Uterus (tissue), 4 donors: ENCODE results near the gene SLC44A4. TPM values are rescaled to one million over a fixed set of nuclear protein-coding genes. Genes with fewer than 3 reads are reported as not detected.

Experiments used
- DNase-seq, 2 donors: peaks; one replicate each; pipeline ENCODE4 v3.0.0-alpha.2; 2019 to 2020
- H3K27ac ChIP-seq, 2 donors: fragments of 200-600 bp; sonication (generic); 1 replicate in 1 of 2; 2 replicates in 1 of 2; pipeline ENCODE4 v1.5.1; 2016 to 2018
- H3K27me3 ChIP-seq, 2 donors: fragments of 200-600 bp; sonication (generic); one replicate each; pipeline ENCODE4 v1.5.1; 2018 to 2019; ENCODE audit warnings: control low read depth in 1 of 2
- H3K36me3 ChIP-seq, 2 donors: fragments of 200-600 bp; sonication (generic); one replicate each; pipeline ENCODE4 v1.5.1; 2019; ENCODE audit warnings: control low read depth in 1 of 2
- H3K4me1 ChIP-seq, 2 donors: fragments of 200-600 bp; sonication (generic); one replicate each; pipeline ENCODE4 v1.5.1; 2018 to 2019; ENCODE audit warnings: control low read depth in 1 of 2
- H3K4me3 ChIP-seq, 2 donors: fragments of 200-600 bp; sonication (generic); 1 replicate in 1 of 2; 2 replicates in 1 of 2; pipeline ENCODE4 v1.5.1; 2018 to 2019; ENCODE audit warnings: mild to moderate bottlenecking in 1 of 2
- H3K9me3 ChIP-seq, 2 donors: fragments of 200-600 bp; sonication (generic); one replicate each; pipeline ENCODE4 v1.5.1; 2019; ENCODE audit warnings: control low read depth in 1 of 2
- CTCF ChIP-seq, 4 experiments: fragments of 200-600 bp in 2 of 4; fragments of 450-650 bp in 2 of 4; sonication (generic) in 2 of 4; IDR thresholded peaks; one replicate each; pipeline ENCODE4 v1.5.1; 2016 to 2019; ENCODE audit warnings: antibody characterized with exemption in 4 of 4, mild to moderate bottlenecking in 2 of 4, moderate library complexity in 1 of 4
- POLR2A ChIP-seq, 2 donors: fragments of 450-650 bp; IDR thresholded peaks; one replicate each; pipeline ENCODE4 v1.6.1; 2016; ENCODE audit warnings: antibody characterized with exemption in 2 of 2, mild to moderate bottlenecking in 1 of 2, moderate library complexity in 1 of 2
- intact Hi-C: fragments of 100-400 bp; cut with DNase I; formaldehyde crosslinking; loops from one replicate; pipeline ENCODE4 v1.15.1; 2023; ENCODE audit warnings: low total_unique reads
- total RNA-seq, 4 donors: library from RNA; depleted of rRNA in 3 of 4; stranded (reverse); fragments of >200 nt in 3 of 4; gene quantifications; one replicate each; pipeline versions ENCODE4 v1.1.0 to v1.2.4, GENCODE V29; 2014 to 2023
- donor health status: DM: yes; HTN: yes; CAD: no.

The SLC44A4 gene
- total RNA-seq, 4 donors from 2014 or later = 5.0 to 46.1 (median 5.8) TPM

GRCh38 chr6:31897612-31898382 is 19.0 kb upstream of the SLC44A4 start, which contains the start of gene EHMT2:
TSS of gene EHMT2 (minus strand) at chr6:31897698. CDS start at chr6:31897677, 21 bp downstream.
- intact Hi-C loops = no loop called here
- H3K9me3 ChIP-seq = no peaks in the 10 kb centered on the region
- peak within 1 kb of the TSS; percentile 63 to 94 for H3K4me3 ChIP-seq
- H3K27me3 ChIP-seq = no peaks in the 10 kb centered on the region
- peaks cover 0 to 7% of the 10 kb centered on the region in 2 donors for H3K4me1 ChIP-seq
- peak; percentile 81 to 86 for DNase-seq
- H3K27ac ChIP-seq = peak within 1 kb of the TSS; percentile 84 to 97
- H3K36me3 ChIP-seq = no peaks in the 10 kb centered on the region
- TF ChIP-seq CTCF (IDR thresholded peaks at IDR 0.05) (peak in 3 of 4 experiments; percentile 23 to 70 (median 59)), POLR2A (IDR thresholded peaks at IDR 0.05) (peak; percentile 77 to 79)

GRCh38 chr6:31896856-31897611 is 18.2 kb upstream of the SLC44A4 start:
- H3K9me3 ChIP-seq = no peaks in the 10 kb centered on the region
- H3K4me1 ChIP-seq = peaks cover 0 to 5% of the 10 kb centered on the region in 2 donors
- intact Hi-C loops = no loop called here
- H3K27ac ChIP-seq = peak overlapping the region; percentile 84 to 97
- peak in 1 of 2 donors; percentile 45 for DNase-seq
- no peaks in the 10 kb centered on the region for H3K27me3 ChIP-seq
- TF ChIP-seq CTCF (IDR thresholded peaks at IDR 0.05) (no peak), POLR2A (IDR thresholded peaks at IDR 0.05) (no peak)
- no peaks in the 10 kb centered on the region for H3K36me3 ChIP-seq
- peak overlapping the region; percentile 63 to 94 for H3K4me3 ChIP-seq

GRCh38 chr6:31896493-31896855 is 17.7 kb upstream of the SLC44A4 start:
- Histone ChIP-seq H3K27ac (peak overlapping the region; percentile 84 to 97), H3K36me3 (no peaks in the 10 kb centered on the region), H3K4me3 (peak overlapping the region in 1 of 2 donors; percentile 63), H3K27me3 (no peaks in the 10 kb centered on the region), H3K4me1 (peaks cover 0 to 5% of the 10 kb centered on the region in 2 donors), H3K9me3 (no peaks in the 10 kb centered on the region)
- peak in 1 of 2 donors; percentile 20 for DNase-seq
- intact Hi-C loops = no loop called here
- no peak for TF ChIP-seq POLR2A (IDR thresholded peaks at IDR 0.05)
- TF ChIP-seq CTCF (IDR thresholded peaks at IDR 0.05) = no peak

- Histone ChIP-seq H3K4me1 (no peaks in the 10 kb centered on the region), H3K36me3 (no peaks in the 10 kb centered on the region), H3K27me3 (no peaks in the 10 kb centered on the region), H3K4me3 (no peak overlapping the region), H3K27ac (peak overlapping the region in 1 of 2 donors; percentile 38), H3K9me3 (no peaks in the 10 kb centered on the region)
- no peak for TF ChIP-seq POLR2A (IDR thresholded peaks at IDR 0.05)
- intact Hi-C loops = no loop called here
- no peak for DNase-seq
These were observed 14.0 kb upstream of the SLC44A4 start for GRCh38 chr6:31892821-31893220.

GRCh38 chr6:31889331-31889972 is 10.7 kb upstream of the SLC44A4 start:
- Histone ChIP-seq H3K9me3 (no peaks in the 10 kb centered on the region), H3K27me3 (no peaks in the 10 kb centered on the region), H3K4me1 (no peaks in the 10 kb centered on the region), H3K27ac (no peak overlapping the region), H3K4me3 (no peak overlapping the region), H3K36me3 (no peaks in the 10 kb centered on the region)
- intact Hi-C loops = no loop called here
- TF ChIP-seq POLR2A (IDR thresholded peaks at IDR 0.05) (no peak), CTCF (IDR thresholded peaks at IDR 0.05) (no peak)
- no peak for DNase-seq
